Keratinocyte (primary cell): ENCODE results near the gene GIMAP6. TPM values are rescaled to one million over a fixed set of nuclear protein-coding genes. Genes with fewer than 3 reads are reported as not detected.

Source experiments
- DNase-seq: peaks from one replicate; pipeline ENCODE4 v3.0.0-alpha.2; 2011; ENCODE audit warnings: low read depth, missing footprints, low spot score
- FAIRE-seq: peaks from 2 replicates; lab custom pipeline; 2011; peaks lifted over from hg19 to GRCh38; lab: Jason Lieb, UNC
- H2AFZ ChIP-seq: 2 replicates; pipeline ENCODE4 v1.6.0; 2012; ENCODE audit warnings: low read length, control low read depth, inconsistent platforms; ENCODE audit not compliant: control insufficient read depth
- H3K27ac ChIP-seq: 2 replicates; pipeline ENCODE4 v1.5.1; 2011; ENCODE audit warnings: low read length; ENCODE audit not compliant: control insufficient read depth, insufficient read depth
- H3K27me3 ChIP-seq: 3 replicates; pipeline ENCODE4 v1.6.0; 2011; ENCODE audit warnings: low read length; ENCODE audit not compliant: control insufficient read depth, insufficient read depth; ENCODE audit errors: extremely low read depth
- H3K36me3 ChIP-seq, 2 experiments: 2 replicates in 1 of 2; 3 replicates in 1 of 2; pipeline ENCODE4 v1.5.1; 2011; ENCODE audit warnings: low read length in 2 of 2, mild to moderate bottlenecking in 1 of 2; ENCODE audit not compliant: control insufficient read depth in 2 of 2, insufficient read depth in 2 of 2; ENCODE audit errors: extremely low read depth in 1 of 2
- H3K4me1 ChIP-seq: 3 replicates; pipeline ENCODE4 v1.5.1; 2011; ENCODE audit warnings: low read length; ENCODE audit not compliant: control insufficient read depth, insufficient read depth; ENCODE audit errors: extremely low read depth
- H3K4me2 ChIP-seq: 3 replicates; pipeline ENCODE4 v1.6.0; 2011; ENCODE audit warnings: low read depth, low read length; ENCODE audit not compliant: control insufficient read depth, insufficient read depth; ENCODE audit errors: extremely low read depth
- H3K4me3 ChIP-seq, 3 experiments: fragments of 200-600 bp in 1 of 3; sonication (generic) in 1 of 3; 2 replicates in 2 of 3; 3 replicates in 1 of 3; pipeline ENCODE4 v1.5.1; 2011 to 2016; ENCODE audit warnings: low read length in 3 of 3, mild to moderate bottlenecking in 3 of 3, control low read depth in 2 of 3, inconsistent platforms in 1 of 3, low read depth in 1 of 3, mixed read lengths in 1 of 3, mixed run types in 1 of 3, moderate library complexity in 1 of 3; ENCODE audit not compliant: control insufficient read depth in 2 of 3, insufficient read depth in 2 of 3; ENCODE audit errors: extremely low read depth in 1 of 3
- H3K79me2 ChIP-seq: 2 replicates; pipeline ENCODE4 v1.6.0; 2012; ENCODE audit warnings: low read length; ENCODE audit not compliant: control insufficient read depth, insufficient read depth
- H3K9ac ChIP-seq: 3 replicates; pipeline ENCODE4 v1.6.0; 2011; ENCODE audit warnings: low read length; ENCODE audit not compliant: control insufficient read depth, insufficient read depth; ENCODE audit errors: extremely low read depth
- H3K9me1 ChIP-seq: 3 replicates; pipeline ENCODE4 v1.6.0; 2011; ENCODE audit warnings: low read length; ENCODE audit not compliant: control insufficient read depth, insufficient read depth; ENCODE audit errors: extremely low read depth
- H3K9me3 ChIP-seq: 2 replicates; pipeline ENCODE4 v1.5.1; 2012; ENCODE audit warnings: low read depth, low read length; ENCODE audit not compliant: control insufficient read depth
- H4K20me1 ChIP-seq: 3 replicates; pipeline ENCODE4 v1.6.0; 2011; ENCODE audit warnings: low read length; ENCODE audit not compliant: control insufficient read depth, insufficient read depth; ENCODE audit errors: extremely low read depth
- EZH2 ChIP-seq: IDR thresholded peaks from one replicate; pipeline ENCODE4 v1.6.1; 2012; ENCODE audit warnings: inconsistent platforms, mild to moderate bottlenecking, low read length, moderate library complexity
- dilution Hi-C: fragments of 300-500 bp; cut with MboI; formaldehyde crosslinking; loops from one replicate; pipeline ENCODE4 v1.7.0; 2020; ENCODE audit warnings: low sequenced_read_pairs; ENCODE audit not compliant: extremely low pct_ligation_motif_present
- polyA plus RNA-seq, 5 experiments: library from polyadenylated mRNA; depleted of rRNA in 3 of 5; stranded (reverse) in 3 of 5; stranded (forward) in 1 of 5; unstranded in 1 of 5; fragments of >200 nt; gene quantifications; 1 replicate in 1 of 5; 2 replicates in 3 of 5; 3 replicates in 1 of 5; pipeline versions ENCODE4 v1.2.1 to v1.2.3, GENCODE V29; 2011 to 2012; ENCODE audit warnings: missing spikeins in 2 of 5, low read depth in 1 of 5, low replicate concordance in 1 of 5
- TF ChIP-seq, protein P1 (sequence below), 3 experiments: IDR thresholded peaks in 1 of 3; conservative IDR thresholded peaks in 1 of 3; optimal IDR thresholded peaks in 1 of 3; 2 replicates in 2 of 3; 3 replicates in 1 of 3; pipeline versions ENCODE3 to v1.5.1; 2011; ENCODE audit warnings: low read length in 3 of 3, mild to moderate bottlenecking in 3 of 3, moderate library complexity in 2 of 3, control low read depth in 1 of 3, inconsistent platforms in 1 of 3; ENCODE audit not compliant: insufficient read depth in 2 of 3; ENCODE audit errors: extremely low read depth in 1 of 3

Gene GIMAP6
- polyA plus RNA-seq, 1 donor (not counting 4 experiments of a cell fraction or from before 2014, with no cell fraction given), result 0.16 TPM

DNA sequence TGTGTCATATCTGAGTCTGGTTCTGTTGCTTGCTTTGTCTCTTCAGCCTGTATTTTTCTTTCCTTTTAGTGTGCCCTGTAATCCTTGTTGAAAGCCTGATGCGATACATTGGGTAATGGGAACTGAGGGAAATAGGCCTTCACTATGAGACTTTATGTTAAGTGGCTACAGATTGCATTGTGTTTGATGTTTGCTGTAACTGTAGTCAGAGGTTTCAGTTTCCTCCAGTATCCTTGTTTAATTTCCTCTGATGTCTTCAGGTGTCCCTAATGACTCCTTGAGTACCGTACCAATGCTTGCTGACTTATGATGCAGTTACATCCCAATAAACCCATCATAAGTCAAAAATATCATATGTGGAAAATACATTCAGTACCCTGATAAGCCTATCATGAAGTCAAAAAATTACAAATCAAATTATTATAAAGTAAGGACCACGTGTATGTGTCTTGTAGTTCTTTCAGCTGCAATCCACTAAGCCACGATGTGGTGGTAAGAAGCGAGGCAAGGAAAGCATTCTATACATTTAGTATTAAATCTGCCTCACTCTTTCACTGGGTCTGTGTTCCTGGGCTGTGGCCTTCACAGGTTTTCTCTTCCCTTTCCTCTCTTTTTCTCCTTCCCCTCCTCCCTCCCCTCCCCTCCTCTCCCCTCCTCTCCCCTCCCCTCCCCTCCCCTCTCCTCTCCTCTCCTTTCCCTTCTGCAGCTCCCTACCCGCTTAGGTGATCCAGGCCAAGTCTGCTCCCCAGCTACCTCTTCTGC is 13.3 kb upstream of the GIMAP6 start:
- H3K27me3 ChIP-seq, result no peaks in the 10 kb centered on the region
- dilution Hi-C loops, result no loop called here
- no peak overlapping the region for H2AFZ ChIP-seq
- FAIRE-seq, result no peak
- H4K20me1 ChIP-seq, result no peaks in the 10 kb centered on the region
- no peak for DNase-seq
- H3K36me3 ChIP-seq, result no peaks in the 10 kb centered on the region
- no peaks in the 10 kb centered on the region for H3K79me2 ChIP-seq
- H3K9ac ChIP-seq, result no peak overlapping the region
- no peak overlapping the region for H3K4me3 ChIP-seq
- no peaks in the 10 kb centered on the region for H3K9me3 ChIP-seq
- TF ChIP-seq, protein P1, sequence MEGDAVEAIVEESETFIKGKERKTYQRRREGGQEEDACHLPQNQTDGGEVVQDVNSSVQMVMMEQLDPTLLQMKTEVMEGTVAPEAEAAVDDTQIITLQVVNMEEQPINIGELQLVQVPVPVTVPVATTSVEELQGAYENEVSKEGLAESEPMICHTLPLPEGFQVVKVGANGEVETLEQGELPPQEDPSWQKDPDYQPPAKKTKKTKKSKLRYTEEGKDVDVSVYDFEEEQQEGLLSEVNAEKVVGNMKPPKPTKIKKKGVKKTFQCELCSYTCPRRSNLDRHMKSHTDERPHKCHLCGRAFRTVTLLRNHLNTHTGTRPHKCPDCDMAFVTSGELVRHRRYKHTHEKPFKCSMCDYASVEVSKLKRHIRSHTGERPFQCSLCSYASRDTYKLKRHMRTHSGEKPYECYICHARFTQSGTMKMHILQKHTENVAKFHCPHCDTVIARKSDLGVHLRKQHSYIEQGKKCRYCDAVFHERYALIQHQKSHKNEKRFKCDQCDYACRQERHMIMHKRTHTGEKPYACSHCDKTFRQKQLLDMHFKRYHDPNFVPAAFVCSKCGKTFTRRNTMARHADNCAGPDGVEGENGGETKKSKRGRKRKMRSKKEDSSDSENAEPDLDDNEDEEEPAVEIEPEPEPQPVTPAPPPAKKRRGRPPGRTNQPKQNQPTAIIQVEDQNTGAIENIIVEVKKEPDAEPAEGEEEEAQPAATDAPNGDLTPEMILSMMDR (optimal IDR thresholded peaks at IDR 0.05 in 1 of 3, IDR thresholded peaks at IDR 0.05 in 1 of 3, conservative IDR thresholded peaks at IDR 0.05 in 1 of 3; ENCODE audit: extremely low read depth in 1 of 3, insufficient read depth in 2 of 3, low read length in 3 of 3), result no peak
- TF ChIP-seq EZH2, result no peak
- no peak overlapping the region for H3K27ac ChIP-seq
- H3K9me1 ChIP-seq, result no peaks in the 10 kb centered on the region
- no peak overlapping the region for H3K4me2 ChIP-seq
- H3K4me1 ChIP-seq, result no peaks in the 10 kb centered on the region

DNA sequence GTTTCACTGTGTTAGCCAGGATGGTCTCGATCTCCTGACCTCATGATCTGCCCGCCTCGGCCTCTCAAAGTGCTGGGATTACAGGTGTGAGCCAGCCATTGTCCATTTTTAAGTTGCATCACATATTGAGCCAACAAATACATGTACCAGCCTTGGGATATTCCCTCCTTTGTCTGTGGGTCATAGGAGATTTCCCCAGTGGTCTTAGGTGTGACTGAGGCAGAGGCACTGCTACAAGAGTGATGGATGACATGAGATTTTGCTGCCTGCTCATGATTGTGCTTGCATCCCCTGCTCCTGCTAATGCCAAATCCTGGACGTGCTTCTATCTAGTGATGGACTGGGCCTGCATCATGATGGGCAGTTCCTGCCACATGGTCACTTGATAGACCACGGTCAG is 10.7 kb upstream of the GIMAP6 start:
- TF ChIP-seq, protein P1 (optimal IDR thresholded peaks at IDR 0.05 in 1 of 3, IDR thresholded peaks at IDR 0.05 in 1 of 3, conservative IDR thresholded peaks at IDR 0.05 in 1 of 3; ENCODE audit: extremely low read depth in 1 of 3, insufficient read depth in 2 of 3, low read length in 3 of 3), result no peak
- TF ChIP-seq EZH2, result no peak
- Histone ChIP-seq H3K9ac (no peak overlapping the region), H3K27ac (no peak overlapping the region), H3K36me3 (no peaks in the 10 kb centered on the region), H4K20me1 (no peaks in the 10 kb centered on the region), H3K27me3 (no peaks in the 10 kb centered on the region), H3K9me1 (no peaks in the 10 kb centered on the region), H3K4me1 (no peaks in the 10 kb centered on the region), H3K9me3 (no peaks in the 10 kb centered on the region), H3K4me3 (no peak overlapping the region), H2AFZ (no peak overlapping the region), H3K4me2 (no peak overlapping the region), H3K79me2 (no peaks in the 10 kb centered on the region)
- dilution Hi-C loops, result no loop called here
- DNase-seq (no peak), FAIRE-seq (no peak)
